CD14-positive monocyte (primary cell): ENCODE results near the gene NTNG2. TPM values are rescaled to one million over a fixed set of nuclear protein-coding genes. Genes with fewer than 3 reads are reported as not detected.

Experiments
- DNase-seq, 3 donors: peaks; one replicate each; pipeline ENCODE4 v3.0.0-alpha.2; 2011 to 2022
- H2AFZ ChIP-seq: 2 replicates; pipeline ENCODE4 v1.6.0; 2012; ENCODE audit warnings: mild to moderate bottlenecking, low read depth, low read length, inconsistent platforms; ENCODE audit not compliant: insufficient read depth, poor library complexity, severe bottlenecking
- H3K27ac ChIP-seq, 2 donors: 1 replicate in 1 of 2; 2 replicates in 1 of 2; pipeline ENCODE4 v1.5.1; 2012 to 2013; ENCODE audit warnings: low read length in 2 of 2, control low read depth in 1 of 2, inconsistent platforms in 1 of 2, low read depth in 1 of 2, mild to moderate bottlenecking in 1 of 2
- H3K27me3 ChIP-seq, 2 donors: one replicate each; pipeline versions ENCODE4 v1.6.0 to v1.6.1; 2011 to 2013; ENCODE audit warnings: low read length in 2 of 2; ENCODE audit not compliant: control insufficient read depth in 2 of 2, insufficient read depth in 2 of 2
- H3K36me3 ChIP-seq, 2 donors: replicated peaks in 1 of 2; 1 replicate in 1 of 2; 2 replicates in 1 of 2; pipeline versions ENCODE4 v1.5.1 to v1.6.1; 2012 to 2013; ENCODE audit warnings: low read length in 2 of 2, control low read depth in 1 of 2, inconsistent platforms in 1 of 2, mild to moderate bottlenecking in 1 of 2; ENCODE audit not compliant: insufficient read depth in 2 of 2, control insufficient read depth in 1 of 2
- H3K4me1 ChIP-seq, 2 donors: 1 replicate in 1 of 2; 2 replicates in 1 of 2; pipeline versions ENCODE4 v1.5.1 to v1.6.1; 2012 to 2013; ENCODE audit warnings: low read length in 2 of 2, control low read depth in 1 of 2, inconsistent platforms in 1 of 2, mild to moderate bottlenecking in 1 of 2, moderate library complexity in 1 of 2; ENCODE audit not compliant: insufficient read depth in 2 of 2, control insufficient read depth in 1 of 2
- H3K4me2 ChIP-seq: replicated peaks from 2 replicates; pipeline ENCODE3; 2012; ENCODE audit warnings: low read length, moderate library complexity, mild to moderate bottlenecking; ENCODE audit not compliant: poor library complexity, severe bottlenecking; ENCODE audit errors: extremely low read depth
- H3K4me3 ChIP-seq, 3 experiments: fragments of 200-600 bp in 1 of 3; sonication (generic) in 1 of 3; replicated peaks in 1 of 3; 1 replicate in 2 of 3; 2 replicates in 1 of 3; pipeline ENCODE4 v1.5.1; 2011 to 2013; ENCODE audit warnings: low read length in 3 of 3, mild to moderate bottlenecking in 3 of 3, control low read depth in 2 of 3, low read depth in 2 of 3, inconsistent platforms in 1 of 3, moderate library complexity in 1 of 3
- H3K79me2 ChIP-seq: 2 replicates; pipeline ENCODE4 v1.6.0; 2012; ENCODE audit warnings: mild to moderate bottlenecking, control low read depth, inconsistent platforms, low read length, moderate library complexity; ENCODE audit not compliant: insufficient read depth
- H3K9ac ChIP-seq: 2 replicates; pipeline ENCODE4 v1.6.0; 2017; ENCODE audit warnings: low read length, mild to moderate bottlenecking; ENCODE audit not compliant: insufficient read depth, poor library complexity, severe bottlenecking
- H3K9me3 ChIP-seq, 2 donors: replicated peaks in 1 of 2; 1 replicate in 1 of 2; 2 replicates in 1 of 2; pipeline versions ENCODE4 v1.5.1 to v1.6.1; 2012 to 2013; ENCODE audit warnings: low read length in 2 of 2, control low read depth in 1 of 2; ENCODE audit not compliant: control insufficient read depth in 1 of 2, insufficient read depth in 1 of 2
- H4K20me1 ChIP-seq: 2 replicates; pipeline ENCODE4 v1.6.0; 2012; ENCODE audit warnings: mild to moderate bottlenecking, low read length, control low read depth, moderate library complexity; ENCODE audit not compliant: insufficient read depth
- H3K27ac Mint-ChIP-seq, 7 donors: one replicate each; pipeline ENCODE4 v1.8.0; 2020; ENCODE audit warnings: mild to moderate bottlenecking in 7 of 7, mixed read lengths in 7 of 7, moderate library complexity in 6 of 7, inconsistent platforms in 2 of 7
- H3K27me3 Mint-ChIP-seq, 3 donors: one replicate each; pipeline ENCODE4 v1.8.0; 2021 to 2022; ENCODE audit warnings: low read depth in 3 of 3, mild to moderate bottlenecking in 3 of 3, mixed read lengths in 3 of 3, moderate library complexity in 3 of 3, inconsistent platforms in 1 of 3
- H3K36me3 Mint-ChIP-seq, 2 donors: one replicate each; pipeline ENCODE4 v1.8.0; 2020; ENCODE audit warnings: mixed read lengths in 2 of 2, inconsistent platforms in 1 of 2, mild to moderate bottlenecking in 1 of 2
- H3K4me1 Mint-ChIP-seq: one replicate; pipeline ENCODE4 v1.8.0; 2020; ENCODE audit warnings: mild to moderate bottlenecking, mixed read lengths
- H3K4me3 Mint-ChIP-seq, 2 donors: one replicate each; pipeline ENCODE4 v1.8.0; 2020; ENCODE audit warnings: mild to moderate bottlenecking in 2 of 2, mixed read lengths in 2 of 2, moderate library complexity in 1 of 2
- H3K9me3 Mint-ChIP-seq, 7 donors: one replicate each; pipeline ENCODE4 v1.8.0; 2020 to 2022; ENCODE audit warnings: mixed read lengths in 7 of 7, mild to moderate bottlenecking in 6 of 7, moderate library complexity in 6 of 7, inconsistent platforms in 2 of 7
- WGBS: methylation state at CpG from one replicate; pipeline ENCODE4 v1.1.5; 2013; ENCODE audit warnings: missing lambda C conversion rate; ENCODE audit not compliant: insufficient coverage; 5-methylcytosine and 5-hydroxymethylcytosine counted together
- intact Hi-C, 2 donors: fragments of 100-400 bp; cut with micrococcal nuclease; formaldehyde crosslinking; loops; one replicate each; pipeline versions ENCODE4 v1.15.0 to v1.15.1; 2023
- polyA minus RNA-seq: library from RNA; depleted of rRNA, polyadenylated mRNA; stranded (reverse); fragments of >200 nt; gene quantifications from 2 replicates; pipeline ENCODE4 v1.2.3, GENCODE V29; 2012
- polyA plus RNA-seq, 3 donors: library from polyadenylated mRNA; depleted of rRNA in 1 of 3; unstranded in 2 of 3; stranded (reverse) in 1 of 3; fragments of 300-500 nt in 2 of 3; fragments of >200 nt in 1 of 3; fragmentation: Illumina TruSeq in 2 of 3; gene quantifications; 1 replicate in 2 of 3; 2 replicates in 1 of 3; pipeline ENCODE4 v1.2.3, GENCODE V29; 2012 to 2021
- total RNA-seq, 12 experiments: library from RNA in 1 of 12; stranded (reverse) in 1 of 12; fragments of 120-200 nt in 1 of 12; gene quantifications; one replicate each; pipeline ENCODE4 v1.2.4 and lab custom pipeline; 2013 to 2026; ENCODE audit warnings: mixed read lengths in 6 of 12, inconsistent platforms in 1 of 12
- TF ChIP-seq, protein P1 (sequence below): fragments of 200-600 bp; IDR thresholded peaks from one replicate; pipeline ENCODE4 v1.8.0; 2022; ENCODE audit warnings: antibody characterized with exemption, mild to moderate bottlenecking

The NTNG2 gene
- 14.5 TPM for total RNA-seq (2013)
- polyA plus RNA-seq, result 1 to 10 TPM; 2.1 to 10.0 (median 5.0) TPM
- polyA minus RNA-seq, result 9.7 and 27.5 TPM in 2 replicates
- 0.50 to 7.0 (median 2.8) reads per million in 11 experiments for total RNA-seq (lab: John Stamatoyannopoulos, UW)

- intact Hi-C loops, result no loop called here
- Mint-ChIP-seq H3K9me3 (peaks cover 0 to 13% (median 7%) of the 10 kb centered on the region in 7 donors), H3K4me1 (peaks cover 21% of the 10 kb centered on the region), H3K4me3 (peak within 1 kb of the TSS; percentile 97 to 99), H3K27ac (peak within 1 kb of the TSS in 4 of 7 donors; percentile 25 to 80 (median 68)), H3K27me3 (peaks cover 53 to 80% (median 65%) of the 10 kb centered on the region in 3 donors), H3K36me3 (peaks cover 4 to 9% of the 10 kb centered on the region in 2 donors)
- no peak for DNase-seq
- H4K20me1 ChIP-seq, result peaks cover 11% of the 10 kb centered on the region
- no peak within 1 kb of the TSS for H3K27ac ChIP-seq
- H3K36me3 ChIP-seq, result no peaks in the 10 kb centered on the region
- under 1% methylated on average over 67 of the region's 67 CpGs for WGBS
- TF ChIP-seq, protein P1, sequence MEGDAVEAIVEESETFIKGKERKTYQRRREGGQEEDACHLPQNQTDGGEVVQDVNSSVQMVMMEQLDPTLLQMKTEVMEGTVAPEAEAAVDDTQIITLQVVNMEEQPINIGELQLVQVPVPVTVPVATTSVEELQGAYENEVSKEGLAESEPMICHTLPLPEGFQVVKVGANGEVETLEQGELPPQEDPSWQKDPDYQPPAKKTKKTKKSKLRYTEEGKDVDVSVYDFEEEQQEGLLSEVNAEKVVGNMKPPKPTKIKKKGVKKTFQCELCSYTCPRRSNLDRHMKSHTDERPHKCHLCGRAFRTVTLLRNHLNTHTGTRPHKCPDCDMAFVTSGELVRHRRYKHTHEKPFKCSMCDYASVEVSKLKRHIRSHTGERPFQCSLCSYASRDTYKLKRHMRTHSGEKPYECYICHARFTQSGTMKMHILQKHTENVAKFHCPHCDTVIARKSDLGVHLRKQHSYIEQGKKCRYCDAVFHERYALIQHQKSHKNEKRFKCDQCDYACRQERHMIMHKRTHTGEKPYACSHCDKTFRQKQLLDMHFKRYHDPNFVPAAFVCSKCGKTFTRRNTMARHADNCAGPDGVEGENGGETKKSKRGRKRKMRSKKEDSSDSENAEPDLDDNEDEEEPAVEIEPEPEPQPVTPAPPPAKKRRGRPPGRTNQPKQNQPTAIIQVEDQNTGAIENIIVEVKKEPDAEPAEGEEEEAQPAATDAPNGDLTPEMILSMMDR, result no peak
- peak within 1 kb of the TSS; percentile 51 for H3K9ac ChIP-seq
- H3K4me1 ChIP-seq, result peaks cover 20 to 32% of the 10 kb centered on the region in 2 donors
- H3K4me2 ChIP-seq, result peak within 1 kb of the TSS; percentile 79
- no peaks in the 10 kb centered on the region for H3K79me2 ChIP-seq
- peak within 1 kb of the TSS; percentile 86 for H2AFZ ChIP-seq
- peaks cover 0 to 12% of the 10 kb centered on the region in 2 donors for H3K9me3 ChIP-seq
- H3K27me3 ChIP-seq, result peaks cover 35 to 75% of the 10 kb centered on the region in 2 donors
- H3K4me3 ChIP-seq, result peak within 1 kb of the TSS; percentile 47 to 80 (median 63)
Observed at GRCh38 chr9:132161743-132162184, at the start of gene NTNG2. Gene NTNG2 (plus strand): TSS chr9:132162058. CDS start chr9:132166832, 4,774 bp downstream.

DNA sequence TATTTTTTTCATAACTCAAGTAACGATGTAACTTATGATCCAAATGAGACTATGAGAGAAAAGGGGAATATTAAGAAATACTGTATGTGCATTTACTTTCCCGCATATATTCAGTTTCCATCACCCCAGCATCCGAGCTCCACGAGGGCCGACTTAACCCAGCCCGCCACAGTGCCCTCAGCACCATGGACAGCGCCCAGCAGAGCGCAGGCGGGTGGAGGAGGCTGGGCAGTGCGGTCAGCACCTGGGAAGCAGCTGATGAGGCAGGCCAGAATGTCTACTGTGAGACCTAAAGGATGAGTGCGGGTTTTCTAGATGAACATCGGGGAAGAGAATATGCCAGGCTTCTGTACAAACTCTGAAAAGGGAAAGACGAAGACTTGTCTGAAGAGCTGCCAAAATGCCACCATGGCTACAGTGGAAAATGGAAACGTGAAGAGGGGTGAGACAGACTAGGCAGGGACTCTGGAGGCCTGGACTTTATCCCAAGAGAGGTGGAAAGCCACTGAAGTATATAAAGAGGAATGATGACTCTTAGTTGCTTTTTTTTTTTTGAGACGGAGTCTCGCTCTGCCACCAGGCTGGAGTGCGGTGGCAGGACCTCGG lies 47.7 kb upstream of the NTNG2 start:
- DNase-seq, result peak in 1 of 3 donors; percentile 6
- Histone ChIP-seq H3K9ac (no peak overlapping the region), H3K4me3 (no peak overlapping the region), H3K79me2 (no peaks in the 10 kb centered on the region), H3K27me3 (no peaks in the 10 kb centered on the region), H3K4me1 (no peaks in the 10 kb centered on the region), H2AFZ (no peak overlapping the region), H3K36me3 (no peaks in the 10 kb centered on the region), H3K4me2 (no peak overlapping the region), H4K20me1 (no peaks in the 10 kb centered on the region), H3K27ac (no peak overlapping the region), H3K9me3 (no peaks in the 10 kb centered on the region)
- intact Hi-C loops, result loop anchor here in 1 of 2 donors (10.0 kb wide), 1 partner anchor 59 kb away; no protein-coding TSS in a partner anchor
- Mint-ChIP-seq H3K27me3 (peaks cover 1 to 21% (median 13%) of the 10 kb centered on the region in 3 donors), H3K9me3 (peaks cover 0 to 3% (median 0%) of the 10 kb centered on the region in 7 donors), H3K36me3 (no peaks in the 10 kb centered on the region), H3K27ac (no peak overlapping the region), H3K4me1 (no peaks in the 10 kb centered on the region), H3K4me3 (peak overlapping the region in 1 of 2 donors; percentile 31)
- 25% methylated on average over 14 of the region's 18 CpGs for WGBS
- TF ChIP-seq, protein P1, result no peak
